MM.1S (cell line): ENCODE data around the gene DDX1.

Source experiments
- DNase-seq: peaks from one replicate; pipeline ENCODE4 v3.0.0-alpha.2; 2015
- H2AFZ ChIP-seq: fragments of 300-600 bp; sonication (generic); 2 replicates; pipeline ENCODE4 v1.6.0; 2016; ENCODE audit warnings: antibody characterized with exemption, low read length
- H3F3A ChIP-seq: fragments of 300-600 bp; sonication (generic); 2 replicates; pipeline ENCODE4 v1.6.1; 2016; ENCODE audit warnings: mild to moderate bottlenecking, antibody characterized with exemption, low read length, moderate library complexity, mixed read lengths; ENCODE audit not compliant: insufficient read depth
- H3K27ac ChIP-seq: fragments of 300-600 bp; sonication (generic); 2 replicates; pipeline ENCODE4 v1.5.1; 2016; ENCODE audit warnings: mild to moderate bottlenecking, low read length
- H3K27me3 ChIP-seq: fragments of 300-600 bp; sonication (generic); replicated peaks from 2 replicates; pipeline ENCODE4 v1.6.0; 2016; ENCODE audit warnings: low read length; ENCODE audit not compliant: insufficient read depth
- H3K36me3 ChIP-seq: fragments of 300-600 bp; sonication (generic); replicated peaks from 2 replicates; pipeline ENCODE4 v1.6.1; 2016; ENCODE audit warnings: mild to moderate bottlenecking, low read length, mixed read lengths; ENCODE audit not compliant: insufficient read depth
- H3K4me1 ChIP-seq: fragments of 300-600 bp; sonication (generic); 2 replicates; pipeline ENCODE4 v1.6.1; 2016; ENCODE audit warnings: low read length, mixed read lengths
- H3K4me2 ChIP-seq: fragments of 300-600 bp; sonication (generic); 2 replicates; pipeline ENCODE4 v1.6.0; 2016; ENCODE audit warnings: low read depth, low read length
- H3K4me3 ChIP-seq: fragments of 300-600 bp; sonication (generic); 2 replicates; pipeline ENCODE4 v1.5.1; 2016; ENCODE audit warnings: low read length, mixed read lengths
- H3K79me2 ChIP-seq: fragments of 300-600 bp; sonication (generic); 2 replicates; pipeline ENCODE4 v1.6.1; 2016; ENCODE audit warnings: mixed run types, low read length, mixed read lengths
- H3K9ac ChIP-seq: fragments of 300-600 bp; sonication (generic); 2 replicates; pipeline ENCODE4 v1.6.1; 2016; ENCODE audit warnings: low read length, mixed read lengths
- H3K9me2 ChIP-seq: fragments of 300-600 bp; sonication (generic); replicated peaks from 2 replicates; pipeline ENCODE4 v1.6.1; 2016; ENCODE audit warnings: mild to moderate bottlenecking, low read length, mixed read lengths; ENCODE audit not compliant: insufficient read depth
- H3K9me3 ChIP-seq: fragments of 300-600 bp; sonication (generic); replicated peaks from 2 replicates; pipeline ENCODE4 v1.6.1; 2016; ENCODE audit warnings: mild to moderate bottlenecking, low read length, mixed read lengths; ENCODE audit not compliant: insufficient read depth
- H4K20me1 ChIP-seq: fragments of 300-600 bp; sonication (generic); 2 replicates; pipeline ENCODE4 v1.6.1; 2016; ENCODE audit warnings: mild to moderate bottlenecking, low read length, moderate library complexity, mixed read lengths; ENCODE audit not compliant: insufficient read depth
- CTCF ChIP-seq: fragments of 300-600 bp; sonication (generic); IDR thresholded peaks from 2 replicates; pipeline ENCODE4 v1.5.1; 2016; ENCODE audit warnings: antibody characterized with exemption, low read length, mixed read lengths
- EZH2 ChIP-seq: fragments of 300-600 bp; sonication (generic); optimal IDR thresholded peaks from 2 replicates; pipeline ENCODE3; 2017; ENCODE audit warnings: low read depth, mild to moderate bottlenecking, antibody characterized with exemption, low read length, mixed read lengths
- EZH2phosphoT487 ChIP-seq: fragments of 300-600 bp; sonication (generic); IDR thresholded peaks from 2 replicates; pipeline ENCODE4 v1.6.1; 2018; ENCODE audit warnings: antibody characterized with exemption, low read length

DDX1 gene

DNA sequence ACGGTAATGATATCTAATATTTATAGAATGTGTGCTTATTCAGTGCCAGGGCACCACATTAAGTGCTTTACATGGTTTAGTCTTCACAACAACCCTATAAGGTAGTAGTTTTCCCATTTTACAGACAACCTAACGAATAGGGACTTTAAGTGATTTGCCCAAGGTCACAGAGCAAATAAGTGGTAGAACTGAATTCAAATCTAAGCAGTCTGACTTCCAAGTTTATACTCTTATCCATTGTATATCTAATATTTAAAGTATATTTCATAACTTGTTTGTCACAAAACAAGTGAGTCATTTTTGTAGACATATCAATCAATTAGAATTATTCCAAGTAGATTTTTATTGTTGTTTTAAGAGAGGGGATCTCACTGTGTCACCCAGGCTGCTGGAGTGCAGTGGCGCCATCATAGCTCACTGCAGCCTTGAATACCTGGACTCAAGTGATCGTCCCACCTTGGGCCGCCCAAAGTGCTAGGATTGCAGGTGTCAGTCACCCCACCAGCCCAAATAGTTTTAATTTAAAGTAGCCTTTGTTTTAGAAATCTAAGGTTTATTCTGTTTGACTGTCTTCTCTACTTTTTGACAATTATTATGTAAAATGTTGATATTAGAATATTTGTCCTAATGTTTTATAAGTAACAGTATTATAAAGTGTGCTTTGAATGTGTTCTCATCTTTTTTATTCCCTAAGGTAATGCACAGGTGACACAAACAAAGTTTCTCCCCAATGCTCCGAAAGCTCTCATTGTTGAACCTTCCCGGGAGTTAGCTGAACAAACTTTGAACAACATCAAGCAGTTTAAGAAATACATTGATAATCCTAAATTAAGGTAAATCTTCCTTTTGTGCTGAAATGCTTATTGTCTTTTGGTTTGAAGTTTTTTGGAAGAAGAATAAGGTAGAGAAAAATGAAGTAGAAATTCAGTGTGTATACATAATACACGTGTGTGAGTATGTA lies 15.1 kb downstream of the DDX1 start:
- Histone ChIP-seq H3K4me3 (no peak overlapping the region), H4K20me1 (no peaks in the 10 kb centered on the region), H2AFZ (no peak overlapping the region), H3K9ac (no peak overlapping the region), H3K4me1 (no peaks in the 10 kb centered on the region), H3K27ac (no peak overlapping the region), H3K27me3 (no peaks in the 10 kb centered on the region), H3F3A (no peaks in the 10 kb centered on the region), H3K4me2 (no peak overlapping the region), H3K9me3 (no peaks in the 10 kb centered on the region), H3K79me2 (no peaks in the 10 kb centered on the region), H3K36me3 (peaks cover 21% of the 10 kb centered on the region; the same call in 1 of the 2 replicates), H3K9me2 (no peaks in the 10 kb centered on the region)
- no peak for DNase-seq
- TF ChIP-seq EZH2phosphoT487: no peak
- TF ChIP-seq CTCF: no peak
- TF ChIP-seq EZH2: no peak

GRCh38 chr2:15607709-15608391 lies 16.2 kb downstream of the DDX1 start:
- no peak for TF ChIP-seq EZH2phosphoT487
- TF ChIP-seq EZH2: no peak
- H3K9ac ChIP-seq: no peak overlapping the region
- no peaks in the 10 kb centered on the region for H3K79me2 ChIP-seq
- DNase-seq: no peak
- no peaks in the 10 kb centered on the region for H3K9me3 ChIP-seq
- H2AFZ ChIP-seq: no peak overlapping the region
- no peaks in the 10 kb centered on the region for H3F3A ChIP-seq
- no peaks in the 10 kb centered on the region for H3K9me2 ChIP-seq
- H3K4me3 ChIP-seq: no peak overlapping the region
- no peaks in the 10 kb centered on the region for H3K4me1 ChIP-seq
- no peak overlapping the region for H3K4me2 ChIP-seq
- no peak overlapping the region for H3K27ac ChIP-seq
- no peaks in the 10 kb centered on the region for H3K27me3 ChIP-seq
- H4K20me1 ChIP-seq: no peaks in the 10 kb centered on the region
- H3K36me3 ChIP-seq: peaks cover 20% of the 10 kb centered on the region; the same call in 1 of the 2 replicates

GRCh38 chr2:15608392-15608761 lies 16.7 kb downstream of the DDX1 start:
- Histone ChIP-seq H3K4me1 (no peaks in the 10 kb centered on the region), H3F3A (no peaks in the 10 kb centered on the region), H3K4me3 (no peak overlapping the region), H3K9me2 (no peaks in the 10 kb centered on the region), H3K27me3 (no peaks in the 10 kb centered on the region), H3K4me2 (no peak overlapping the region), H3K9ac (no peak overlapping the region), H3K79me2 (no peaks in the 10 kb centered on the region), H3K9me3 (no peaks in the 10 kb centered on the region), H3K36me3 (peaks cover 20% of the 10 kb centered on the region; the same call in 1 of the 2 replicates), H2AFZ (no peak overlapping the region), H4K20me1 (no peaks in the 10 kb centered on the region), H3K27ac (no peak overlapping the region)
- DNase-seq: no peak
- TF ChIP-seq EZH2 (no peak), EZH2phosphoT487 (no peak), CTCF (no peak)
